C4-2B (cell line): ENCODE measurements around the gene NIPAL3.

Experiments used
- CTCF ChIP-seq: fragments of 450-650 bp; conservative IDR thresholded peaks from 2 replicates; pipeline ENCODE4 v1.5.1; 2017; ENCODE audit warnings: mild to moderate bottlenecking
- ZFX ChIP-seq: fragments of 450-650 bp; IDR thresholded peaks from 2 replicates; pipeline ENCODE4 v1.6.1; 2017

GRCh38 chr1:24382165-24382577 lies 33.4 kb upstream of the NIPAL3 start:
- TF ChIP-seq CTCF, result no peak
- TF ChIP-seq ZFX, result no peak
